Memory B cell (primary cell): ENCODE measurements around the gene GARIN5A.
A peak's percentile ranks its signal among the peaks of the same experiment; 100 is the strongest.
"Not testable (repeated sequence)": the region's sequence is repeated elsewhere in the genome, so short reads cannot be mapped to it uniquely, and the experiment has no call there.

Experiments used
- ATAC-seq: fragments of 150-1000 bp; cut with Tn5 transposase; 2 replicates; pipeline ENCODE4 v1.10.0; 2021; ENCODE audit warnings: low read depth, mild to moderate bottlenecking, moderate library complexity
- DNase-seq, 2 donors: peaks; one replicate each; pipeline ENCODE4 v3.0.0; 2022; ENCODE audit warnings: low spot score in 2 of 2
- H3K27ac Mint-ChIP-seq: one replicate; pipeline ENCODE4 v1.8.0; 2022; ENCODE audit warnings: mild to moderate bottlenecking, moderate library complexity, mixed read lengths
- H3K27me3 Mint-ChIP-seq: one replicate; pipeline ENCODE4 v1.8.0; 2022; ENCODE audit warnings: mixed read lengths
- H3K36me3 Mint-ChIP-seq: one replicate; pipeline ENCODE4 v1.8.0; 2022; ENCODE audit warnings: mild to moderate bottlenecking, mixed read lengths
- H3K4me1 Mint-ChIP-seq: one replicate; pipeline ENCODE4 v1.8.0; 2022; ENCODE audit warnings: mixed read lengths
- H3K4me3 Mint-ChIP-seq: one replicate; pipeline ENCODE4 v1.8.0; 2022; ENCODE audit warnings: mild to moderate bottlenecking, moderate library complexity, mixed read lengths
- H3K9me3 Mint-ChIP-seq: one replicate; pipeline ENCODE4 v1.8.0; 2022; ENCODE audit warnings: mixed read lengths

Gene GARIN5A

GRCh38 chr19:50473336-50473735 lies 3.3 kb downstream of the GARIN5A start:
- DNase-seq, H3K4me3 Mint-ChIP-seq, H3K36me3 Mint-ChIP-seq, H3K27me3 Mint-ChIP-seq, ATAC-seq, H3K9me3 Mint-ChIP-seq: not testable (repeated sequence)
- peaks cover 21% of the 10 kb centered on the region for H3K4me1 Mint-ChIP-seq
- H3K27ac Mint-ChIP-seq, result peak overlapping the region; percentile 1

DNA sequence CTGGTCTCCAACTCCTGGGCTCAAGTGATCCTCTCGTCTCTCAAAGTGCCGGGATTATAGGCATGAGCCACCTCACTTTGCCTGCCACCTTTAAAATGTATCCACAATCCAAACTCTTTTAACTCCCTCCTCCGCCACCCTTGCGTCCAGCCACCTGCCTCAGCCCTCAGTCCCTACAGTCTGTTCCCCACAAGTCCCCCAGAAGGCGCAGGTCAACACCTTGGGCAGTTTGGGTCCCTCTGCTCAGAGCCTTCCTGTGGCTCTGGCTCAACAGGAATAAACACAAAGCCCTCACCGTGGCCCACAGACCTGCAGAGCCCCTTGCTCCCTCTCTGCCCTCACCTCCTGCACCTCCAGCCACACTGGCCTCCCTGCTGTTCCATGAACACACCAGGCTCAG lies 7.8 kb downstream of the GARIN5A start:
- H3K9me3 Mint-ChIP-seq, result no peaks in the 10 kb centered on the region
- DNase-seq (no peak), ATAC-seq (no peak)
- H3K27ac Mint-ChIP-seq, result no peak overlapping the region
- no peaks in the 10 kb centered on the region for H3K36me3 Mint-ChIP-seq
- peaks cover 2% of the 10 kb centered on the region for H3K4me1 Mint-ChIP-seq
- H3K4me3 Mint-ChIP-seq, result no peak overlapping the region
- peaks cover 6% of the 10 kb centered on the region for H3K27me3 Mint-ChIP-seq

GRCh38 chr19:50467566-50467965 lies 9.1 kb downstream of the GARIN5A start:
- Mint-ChIP-seq H3K27me3 (peaks cover 6% of the 10 kb centered on the region), H3K9me3 (no peaks in the 10 kb centered on the region), H3K4me3 (no peak overlapping the region), H3K4me1 (peaks cover 2% of the 10 kb centered on the region), H3K36me3 (no peaks in the 10 kb centered on the region), H3K27ac (peak overlapping the region; percentile 56)
- ATAC-seq, result no peak
- DNase-seq, result no peak

- ATAC-seq (no peak), DNase-seq (no peak)
- peaks cover 2% of the 10 kb centered on the region for H3K4me1 Mint-ChIP-seq
- H3K27ac Mint-ChIP-seq, result no peak overlapping the region
- H3K36me3 Mint-ChIP-seq, result no peaks in the 10 kb centered on the region
- peaks cover 6% of the 10 kb centered on the region for H3K27me3 Mint-ChIP-seq
- no peaks in the 10 kb centered on the region for H3K9me3 Mint-ChIP-seq
- no peak overlapping the region for H3K4me3 Mint-ChIP-seq
Observed at GRCh38 chr19:50466706-50467039, 10.0 kb downstream of the GARIN5A start.

- Mint-ChIP-seq H3K27me3 (peaks cover 6% of the 10 kb centered on the region), H3K36me3 (no peaks in the 10 kb centered on the region), H3K4me3 (no peak overlapping the region), H3K9me3 (no peaks in the 10 kb centered on the region), H3K4me1 (peaks cover 6% of the 10 kb centered on the region), H3K27ac (no peak overlapping the region)
- no peak for ATAC-seq
- DNase-seq, result no peak
Observed at GRCh38 chr19:50465986-50466705, 10.5 kb downstream of the GARIN5A start.

DNA sequence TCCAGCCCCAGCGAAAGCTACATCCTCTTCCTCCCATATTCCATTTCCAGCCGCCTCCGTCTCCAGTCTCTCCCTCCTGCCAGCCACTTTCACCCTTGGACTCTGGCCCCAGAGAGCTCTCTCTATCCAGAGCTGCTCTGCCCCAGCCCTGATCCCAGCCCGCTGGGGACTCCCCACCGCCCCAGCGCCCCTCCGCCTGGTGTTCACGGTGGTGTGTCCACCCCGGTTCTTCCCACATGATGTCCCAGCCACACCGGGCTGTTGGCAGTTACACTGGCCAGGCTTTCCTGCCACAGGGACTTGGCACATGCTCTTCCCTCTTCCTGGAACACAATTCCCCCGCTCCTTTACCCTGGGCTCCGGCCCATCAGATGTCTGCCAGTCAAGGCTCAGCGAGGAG lies 11.6 kb downstream of the GARIN5A start:
- no peaks in the 10 kb centered on the region for H3K9me3 Mint-ChIP-seq
- H3K27me3 Mint-ChIP-seq, result peaks cover 6% of the 10 kb centered on the region
- no peak overlapping the region for H3K4me3 Mint-ChIP-seq
- H3K4me1 Mint-ChIP-seq, result peaks cover 13% of the 10 kb centered on the region
- H3K27ac Mint-ChIP-seq, result no peak overlapping the region
- no peak for ATAC-seq
- no peaks in the 10 kb centered on the region for H3K36me3 Mint-ChIP-seq
- no peak for DNase-seq

- Mint-ChIP-seq H3K9me3 (no peaks in the 10 kb centered on the region), H3K27me3 (peaks cover 6% of the 10 kb centered on the region), H3K36me3 (no peaks in the 10 kb centered on the region), H3K4me1 (peaks cover 19% of the 10 kb centered on the region), H3K27ac (no peak overlapping the region), H3K4me3 (no peak overlapping the region)
- DNase-seq, result no peak
- ATAC-seq, result no peak
Observed at GRCh38 chr19:50464348-50464747, 12.3 kb downstream of the GARIN5A start.

- Mint-ChIP-seq H3K36me3 (no peaks in the 10 kb centered on the region), H3K4me1 (peaks cover 19% of the 10 kb centered on the region), H3K27ac (no peak overlapping the region), H3K27me3 (peaks cover 4% of the 10 kb centered on the region), H3K4me3 (no peak overlapping the region), H3K9me3 (no peaks in the 10 kb centered on the region)
- no peak for ATAC-seq
- no peak for DNase-seq
Observed at GRCh38 chr19:50462970-50463369, 13.7 kb downstream of the GARIN5A start.

DNA sequence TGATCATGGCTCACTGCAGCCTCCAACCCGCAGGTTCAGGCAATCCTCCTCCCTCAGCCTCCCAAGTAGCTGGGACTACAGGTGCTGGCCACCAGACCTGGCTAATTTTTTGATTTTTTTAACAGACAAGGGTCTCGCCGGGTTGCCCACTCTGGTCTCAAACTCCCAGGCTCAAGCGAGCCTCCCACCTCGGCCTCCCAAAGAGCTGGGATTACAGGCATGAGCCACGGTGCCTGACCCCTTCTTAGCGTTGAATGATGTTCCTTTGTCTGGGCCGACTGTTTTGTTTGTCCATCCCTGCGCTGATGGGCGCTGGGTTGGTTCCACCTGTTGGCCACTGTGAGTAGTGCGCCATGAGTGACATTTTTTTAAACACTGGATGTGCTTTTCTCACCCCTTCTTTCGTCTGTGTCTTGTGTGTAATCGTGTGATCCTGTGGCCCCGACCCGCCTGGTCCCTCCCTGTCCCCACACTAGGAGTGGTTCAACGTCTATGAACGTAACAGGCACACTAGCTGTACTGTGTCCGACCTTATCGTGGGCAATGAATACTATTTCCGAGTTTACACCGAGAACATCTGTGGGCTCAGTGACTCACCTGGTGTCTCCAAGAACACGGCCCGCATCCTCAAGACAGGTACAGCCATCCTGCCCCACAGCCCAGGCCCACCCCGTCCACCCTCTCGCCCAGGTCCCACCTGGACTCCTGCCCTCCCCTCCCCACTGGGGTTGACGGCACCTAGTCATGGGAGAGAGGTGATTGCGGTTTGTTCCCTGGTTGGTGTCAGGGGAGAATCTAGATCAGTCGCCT lies 15.4 kb downstream of the GARIN5A start:
- Mint-ChIP-seq H3K27ac (peak overlapping the region; percentile 82), H3K36me3 (no peaks in the 10 kb centered on the region)

GRCh38 chr19:50460161-50460765 lies 16.4 kb downstream of the GARIN5A start:
- ATAC-seq (peak; percentile 79), DNase-seq (peak; percentile 39 to 44)
- Mint-ChIP-seq H3K36me3 (no peaks in the 10 kb centered on the region), H3K27me3 (no peaks in the 10 kb centered on the region), H3K4me1 (peaks cover 19% of the 10 kb centered on the region), H3K27ac (peak overlapping the region; percentile 97), H3K9me3 (peaks cover 2% of the 10 kb centered on the region), H3K4me3 (peak overlapping the region; percentile 60)

More for the DNA sequence above, 15.4 kb downstream of the GARIN5A start:
- peak; percentile 66 to 73 for DNase-seq
- ATAC-seq, result peak; percentile 60
- H3K4me3 Mint-ChIP-seq, result peak overlapping the region; percentile 60
- no peaks in the 10 kb centered on the region for H3K27me3 Mint-ChIP-seq
- peaks cover 16% of the 10 kb centered on the region for H3K4me1 Mint-ChIP-seq
- H3K9me3 Mint-ChIP-seq, result no peaks in the 10 kb centered on the region

GRCh38 chr19:50459638-50460037 lies 17.0 kb downstream of the GARIN5A start:
- H3K36me3 Mint-ChIP-seq, result no peaks in the 10 kb centered on the region
- H3K27ac Mint-ChIP-seq, result peak overlapping the region; percentile 97
- H3K4me1 Mint-ChIP-seq, result peaks cover 19% of the 10 kb centered on the region
- peaks cover 2% of the 10 kb centered on the region for H3K9me3 Mint-ChIP-seq
- H3K27me3 Mint-ChIP-seq, result no peaks in the 10 kb centered on the region
- ATAC-seq, result no peak
- peak overlapping the region; percentile 60 for H3K4me3 Mint-ChIP-seq
- DNase-seq, result no peak

DNA sequence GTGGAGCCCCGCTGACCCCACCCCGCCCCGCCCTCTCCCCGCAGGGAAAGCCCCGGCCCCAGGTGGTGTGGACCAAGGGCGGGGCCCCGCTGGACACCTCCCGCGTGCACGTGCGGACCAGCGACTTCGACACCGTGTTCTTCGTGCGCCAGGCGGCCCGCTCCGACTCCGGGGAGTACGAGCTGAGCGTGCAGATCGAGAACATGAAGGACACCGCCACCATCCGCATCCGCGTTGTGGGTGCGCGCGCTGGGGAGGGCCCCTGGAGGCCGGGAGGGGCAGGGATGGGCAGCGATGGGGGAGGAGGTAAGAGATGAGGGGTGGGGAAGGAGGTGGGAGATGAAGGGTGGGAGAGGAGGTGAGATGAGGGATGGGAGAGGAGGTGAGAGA lies 17.6 kb downstream of the GARIN5A start:
- ATAC-seq, result no peak
- Mint-ChIP-seq H3K4me3 (no peak overlapping the region), H3K9me3 (peaks cover 2% of the 10 kb centered on the region), H3K27me3 (no peaks in the 10 kb centered on the region), H3K27ac (no peak overlapping the region), H3K4me1 (peaks cover 19% of the 10 kb centered on the region), H3K36me3 (no peaks in the 10 kb centered on the region)
- DNase-seq, result no peak

GRCh38 chr19:50458396-50459066 lies 18.1 kb downstream of the GARIN5A start:
- no peak for DNase-seq
- Mint-ChIP-seq H3K4me1 (peaks cover 19% of the 10 kb centered on the region), H3K9me3 (peaks cover 2% of the 10 kb centered on the region), H3K27ac (no peak overlapping the region), H3K27me3 (no peaks in the 10 kb centered on the region), H3K36me3 (no peaks in the 10 kb centered on the region), H3K4me3 (no peak overlapping the region)
- ATAC-seq, result no peak

- Mint-ChIP-seq H3K36me3 (no peaks in the 10 kb centered on the region), H3K9me3 (peaks cover 2% of the 10 kb centered on the region), H3K27me3 (no peaks in the 10 kb centered on the region), H3K4me1 (peaks cover 19% of the 10 kb centered on the region), H3K27ac (no peak overlapping the region), H3K4me3 (no peak overlapping the region)
- no peak for ATAC-seq
- DNase-seq, result no peak
Observed at GRCh38 chr19:50457300-50457699, 19.3 kb downstream of the GARIN5A start.
